GM18870 (cell line): ENCODE results near the gene TNNI3K.
A peak's percentile ranks its signal among the peaks of the same experiment; 100 is the strongest.

ENCODE experiments used
- ATAC-seq: cut with Tn5 transposase; IDR thresholded peaks from one replicate; pipeline ENCODE4 v1.9.1; 2021; ENCODE audit warnings: moderate library complexity; ENCODE audit not compliant: unreplicated experiment

The TNNI3K gene

GRCh38 chr1:74496669-74497068 lies 261.5 kb downstream of the TNNI3K start:
- ATAC-seq = no peak

- no peak for ATAC-seq
Observed at GRCh38 chr1:74498901-74499300, 263.7 kb downstream of the TNNI3K start.

- ATAC-seq = no peak
Observed at GRCh38 chr1:74502432-74502831, 267.2 kb downstream of the TNNI3K start.

- ATAC-seq = no peak
Observed at GRCh38 chr1:74502858-74503257, 267.7 kb downstream of the TNNI3K start.

GRCh38 chr1:74504125-74504932 lies 269.1 kb downstream of the TNNI3K start:
- ATAC-seq = peak; percentile 91

GRCh38 chr1:74504933-74505512 lies 269.8 kb downstream of the TNNI3K start:
- ATAC-seq = no peak

GRCh38 chr1:74505928-74506710 lies 270.9 kb downstream of the TNNI3K start:
- ATAC-seq = no peak

GRCh38 chr1:74508449-74508848 lies 273.3 kb downstream of the TNNI3K start:
- ATAC-seq = no peak

- no peak for ATAC-seq
Observed at GRCh38 chr1:74512170-74512915, 277.2 kb downstream of the TNNI3K start, which contains the start of gene LRRC53. TSS of gene LRRC53 (minus strand) at chr1:74512611. CDS start at chr1:74483349, 29,262 bp downstream.

GRCh38 chr1:74513411-74514300 lies 278.5 kb downstream of the TNNI3K start:
- ATAC-seq = no peak

- ATAC-seq = peak; percentile 88
Observed at GRCh38 chr1:74517599-74518051, 282.4 kb downstream of the TNNI3K start.

GRCh38 chr1:74522148-74522547 lies 287.0 kb downstream of the TNNI3K start:
- ATAC-seq = no peak

- no peak for ATAC-seq
Observed at GRCh38 chr1:74523873-74524480, 288.8 kb downstream of the TNNI3K start.

- ATAC-seq = no peak
Observed at GRCh38 chr1:74526708-74527107, 291.5 kb downstream of the TNNI3K start.

GRCh38 chr1:74528123-74528522 lies 292.9 kb downstream of the TNNI3K start:
- no peak for ATAC-seq

- no peak for ATAC-seq
Observed at GRCh38 chr1:74530892-74531291, 295.7 kb downstream of the TNNI3K start.

GRCh38 chr1:74531796-74532195 lies 296.6 kb downstream of the TNNI3K start:
- no peak for ATAC-seq

- ATAC-seq = no peak
Observed at GRCh38 chr1:74534241-74534640, 299.1 kb downstream of the TNNI3K start.

- no peak for ATAC-seq
Observed at GRCh38 chr1:74545821-74546220, 310.6 kb downstream of the TNNI3K start.
